GM19193 (cell line): Measurements from ENCODE around the gene EPB41.

Experiments used
- POLR2A ChIP-seq: IDR thresholded peaks from 4 replicates; pipeline ENCODE4 v1.6.1; 2011; ENCODE audit not compliant: insufficient read depth, insufficient read length; ENCODE audit errors: extremely low read depth

Gene EPB41

DNA sequence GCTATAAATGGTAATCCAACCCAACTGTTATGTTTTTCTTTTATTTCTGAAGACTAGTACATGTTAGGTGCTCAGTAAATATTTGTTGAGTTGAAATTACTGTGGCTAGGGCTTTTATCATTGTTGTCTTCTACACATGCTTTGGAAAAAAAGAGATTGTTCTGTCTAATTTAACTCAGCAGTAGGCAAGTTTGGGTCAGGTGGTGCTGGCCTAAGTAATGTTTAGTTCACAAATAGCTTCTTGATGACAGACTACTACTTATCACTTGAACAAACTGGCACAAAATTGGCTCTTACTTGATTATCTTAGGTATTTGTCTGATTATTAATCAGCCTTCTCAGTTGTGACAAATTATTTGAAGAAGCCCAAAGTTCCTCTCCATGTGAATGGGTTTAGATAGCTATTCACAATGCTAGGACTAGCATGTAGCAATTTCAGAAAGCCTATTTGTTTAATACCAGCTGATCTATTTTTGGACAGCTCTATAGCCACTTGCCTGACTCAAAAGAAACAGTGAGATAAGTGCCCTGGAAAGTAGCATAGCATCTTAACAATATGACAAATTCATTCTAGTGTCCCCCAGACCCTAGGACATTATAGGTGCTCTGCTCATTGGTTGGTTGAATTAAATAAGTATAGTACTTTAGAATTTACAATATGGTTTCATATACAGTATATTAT lies 176.7 kb downstream of the EPB41 start:
- no peak for TF ChIP-seq POLR2A

DNA sequence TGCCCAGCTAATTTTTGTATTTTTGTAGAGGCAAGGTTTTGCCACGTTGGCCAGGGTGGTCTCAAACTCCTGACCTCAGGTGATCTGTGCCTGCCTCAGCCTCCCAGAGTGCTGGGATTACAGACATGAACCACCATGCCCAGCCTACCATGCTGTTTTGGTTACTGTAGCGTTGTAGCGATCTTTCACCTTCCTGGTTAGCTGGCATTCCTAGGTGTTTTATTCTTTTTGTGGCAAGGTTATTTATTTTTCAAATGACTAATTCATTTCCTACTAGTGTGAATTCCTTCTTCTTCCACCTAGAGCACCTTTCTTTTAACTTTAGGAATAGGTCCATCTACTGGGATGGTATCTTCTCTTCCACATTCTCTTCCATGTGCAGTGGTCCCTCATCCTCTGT lies 180.1 kb downstream of the EPB41 start:
- no peak for TF ChIP-seq POLR2A

DNA sequence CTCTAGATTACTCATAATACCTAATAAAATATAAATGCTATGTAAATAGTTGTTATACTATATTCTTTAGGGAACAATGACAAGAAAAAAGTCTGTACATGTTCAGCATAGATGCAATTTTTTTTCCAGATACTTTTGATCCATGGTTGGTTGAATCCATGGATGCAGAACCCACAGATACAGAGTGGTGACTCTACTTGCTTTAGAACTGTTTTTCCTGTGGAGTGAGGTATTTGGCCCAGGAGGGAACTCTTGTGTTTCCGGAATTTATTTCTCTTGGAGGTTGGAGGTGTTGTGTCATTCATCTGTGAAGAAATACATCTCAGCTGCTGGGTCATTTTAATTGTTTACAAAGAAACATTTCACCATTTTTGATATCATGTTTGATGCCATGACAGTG lies 180.6 kb downstream of the EPB41 start:
- TF ChIP-seq POLR2A, result no peak

DNA sequence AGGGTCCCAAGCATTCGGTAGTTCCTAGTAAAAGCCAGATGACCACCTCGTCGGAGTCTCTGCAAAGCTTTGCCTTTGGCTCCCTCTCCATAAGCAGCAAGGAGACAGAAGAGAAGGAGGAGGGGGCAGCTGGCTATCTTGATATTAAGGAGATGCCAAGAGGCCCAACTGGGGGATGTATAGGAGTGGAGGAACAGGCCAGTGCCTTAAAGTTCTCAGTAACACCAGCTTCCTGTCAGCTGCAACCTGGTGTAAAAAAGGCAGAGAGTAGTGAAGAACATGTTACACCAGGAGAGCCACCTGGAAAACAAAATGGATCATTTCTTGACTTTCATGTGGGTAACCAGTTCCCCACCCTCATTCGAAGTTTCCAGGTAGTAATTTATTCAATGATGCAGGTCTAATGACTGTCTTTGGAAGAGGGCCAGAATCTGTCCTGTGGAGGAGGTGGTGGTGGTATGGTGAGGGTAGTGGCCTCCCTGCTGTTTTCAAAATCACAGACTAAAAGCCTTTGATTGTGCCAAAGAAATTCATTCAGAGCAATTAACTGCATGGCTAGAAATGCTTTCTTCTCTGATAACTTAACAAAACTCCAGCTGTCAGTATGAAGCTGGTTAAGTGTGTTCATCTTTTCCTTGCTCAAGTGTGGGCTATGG lies 182.0 kb downstream of the EPB41 start:
- no peak for TF ChIP-seq POLR2A

DNA sequence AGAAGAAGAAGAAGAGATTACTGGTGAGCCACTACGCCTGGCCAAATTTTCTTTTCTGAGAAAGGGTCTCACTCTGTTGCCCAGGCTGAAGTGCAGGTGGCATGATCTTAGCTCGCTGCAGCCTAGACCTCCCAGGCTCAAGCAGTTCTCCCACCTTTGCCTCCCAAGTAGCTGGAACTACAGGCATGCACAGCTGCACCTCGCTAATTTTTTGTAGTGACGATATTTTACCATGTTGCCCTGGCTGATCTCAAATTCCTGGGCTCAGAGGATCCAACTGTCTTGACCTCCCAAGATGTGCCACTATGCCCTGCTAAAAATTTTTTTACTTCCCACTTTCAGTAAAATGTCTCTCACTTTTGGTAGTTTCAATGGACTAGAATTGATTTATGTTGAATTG lies 184.9 kb downstream of the EPB41 start:
- no peak for TF ChIP-seq POLR2A

DNA sequence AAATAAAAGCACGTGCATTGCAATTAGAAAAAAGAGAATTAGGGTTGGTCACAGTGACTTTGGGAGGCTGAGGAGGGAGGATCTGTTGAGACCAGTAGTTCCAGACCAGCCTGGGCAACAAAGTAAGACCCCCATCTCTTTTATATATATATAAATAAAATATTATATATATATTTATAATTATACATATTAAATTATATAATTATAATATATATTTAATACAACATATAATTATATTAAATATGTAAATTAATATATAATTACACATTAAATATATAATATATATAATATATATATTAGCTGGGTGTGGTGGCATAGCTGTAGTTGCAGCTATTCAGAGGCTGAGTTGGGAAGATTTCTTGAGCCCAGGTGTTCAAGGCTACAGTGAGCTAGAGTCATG lies 186.1 kb downstream of the EPB41 start:
- no peak for TF ChIP-seq POLR2A

DNA sequence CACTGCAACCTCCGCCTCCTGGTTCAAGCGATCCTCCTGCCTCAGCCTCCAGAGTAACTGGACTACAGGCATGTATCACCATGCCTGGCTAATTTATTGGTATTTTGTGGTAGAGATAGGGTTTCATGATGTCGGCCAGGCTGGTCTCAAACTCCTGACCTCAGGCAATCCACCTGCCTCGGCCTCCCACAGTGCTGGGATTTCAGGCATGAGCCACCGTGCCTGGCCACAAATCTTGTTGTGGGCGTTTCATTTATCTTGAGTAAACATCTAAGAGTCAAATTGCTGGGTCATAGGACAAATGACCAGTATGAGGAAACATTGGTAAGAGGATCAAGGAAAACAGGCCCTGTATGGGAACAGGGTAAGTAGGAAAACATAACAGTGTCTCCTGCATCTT lies 191.5 kb downstream of the EPB41 start:
- TF ChIP-seq POLR2A, result no peak

DNA sequence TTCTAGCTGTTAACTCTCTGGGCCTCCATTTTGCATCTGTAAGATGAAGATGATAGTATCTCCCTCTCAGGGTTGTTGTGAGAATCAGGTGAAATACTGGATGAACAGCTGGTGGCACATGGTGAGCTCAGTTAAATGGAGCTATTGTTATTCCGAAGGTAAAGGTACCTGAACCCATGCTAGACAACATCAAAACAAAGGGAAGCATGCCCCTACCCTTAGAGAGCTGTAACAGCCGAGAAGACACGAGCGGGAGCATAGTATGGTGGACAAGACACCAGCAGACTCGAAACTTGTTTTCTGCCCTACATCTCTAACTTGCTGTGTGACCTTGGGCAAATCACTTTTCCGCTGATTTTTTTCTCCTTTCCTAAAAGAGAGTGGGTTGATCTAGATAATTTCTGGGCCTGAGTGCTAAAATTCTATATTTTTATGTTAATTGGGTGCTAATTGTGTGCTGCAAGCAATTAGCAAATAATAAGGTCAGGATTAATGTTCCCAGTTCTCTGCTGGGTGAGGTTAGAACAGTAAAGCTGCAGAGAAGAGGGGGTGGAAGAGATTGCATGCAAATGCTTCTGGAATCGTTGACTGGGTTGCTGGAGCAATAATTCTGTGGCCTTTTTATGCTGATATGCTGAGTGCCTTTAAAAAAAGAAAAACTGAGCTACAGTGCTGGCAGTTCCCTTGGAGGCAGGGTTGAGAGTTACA lies 198.5 kb downstream of the EPB41 start:
- no peak for TF ChIP-seq POLR2A

DNA sequence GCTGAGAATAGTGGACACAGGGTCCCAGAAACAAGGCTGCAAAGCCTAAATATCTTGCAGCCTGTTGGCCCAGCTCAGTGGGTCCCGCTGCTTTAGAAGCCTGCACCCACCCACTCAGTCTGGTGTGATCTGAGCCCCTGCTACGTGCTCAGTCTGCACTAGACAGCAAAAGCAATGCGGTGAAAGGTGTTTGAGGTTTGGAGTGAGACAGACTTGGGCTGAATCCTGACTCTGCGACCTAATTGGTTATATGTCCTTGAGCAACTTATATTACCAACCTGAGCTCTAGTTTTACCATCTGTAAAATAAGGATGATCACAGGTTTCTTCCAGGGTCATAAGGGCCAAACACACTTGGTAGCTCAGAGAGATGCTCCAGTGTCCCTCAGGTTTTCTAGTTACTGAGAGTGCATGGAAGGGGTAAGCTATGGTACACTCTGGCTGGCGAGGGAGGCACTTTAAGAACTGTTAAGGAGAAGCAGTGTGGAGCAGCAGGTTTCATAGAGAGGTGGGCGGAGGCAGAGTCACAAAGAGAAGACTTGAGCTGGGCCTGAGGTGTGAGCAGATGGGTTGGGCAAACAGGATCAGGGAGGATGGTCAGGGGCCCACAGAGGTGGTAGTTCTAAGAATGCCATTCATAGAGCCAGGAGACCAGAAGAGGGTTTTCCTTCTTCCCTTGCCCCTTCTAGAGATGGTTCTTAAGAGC lies 199.2 kb downstream of the EPB41 start:
- TF ChIP-seq POLR2A, result no peak

DNA sequence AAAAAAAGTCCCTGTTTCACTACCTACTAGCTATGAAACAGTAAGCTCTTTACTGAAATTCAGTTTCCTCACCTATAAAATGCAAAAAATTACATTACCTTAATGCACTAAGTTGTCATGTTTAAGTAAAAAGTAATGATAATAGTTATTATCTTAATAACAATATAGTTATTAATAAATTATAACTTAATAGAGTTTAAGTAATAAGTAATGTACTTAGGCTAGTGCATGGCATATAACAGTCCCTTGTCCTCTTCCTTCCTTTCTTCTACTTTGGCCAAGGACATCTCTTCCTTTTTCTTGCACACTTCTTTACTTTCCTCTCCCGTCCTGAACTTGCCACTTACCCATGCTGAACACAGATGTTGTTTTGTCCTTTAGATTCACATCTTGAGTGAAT lies 200.3 kb downstream of the EPB41 start:
- TF ChIP-seq POLR2A, result no peak

DNA sequence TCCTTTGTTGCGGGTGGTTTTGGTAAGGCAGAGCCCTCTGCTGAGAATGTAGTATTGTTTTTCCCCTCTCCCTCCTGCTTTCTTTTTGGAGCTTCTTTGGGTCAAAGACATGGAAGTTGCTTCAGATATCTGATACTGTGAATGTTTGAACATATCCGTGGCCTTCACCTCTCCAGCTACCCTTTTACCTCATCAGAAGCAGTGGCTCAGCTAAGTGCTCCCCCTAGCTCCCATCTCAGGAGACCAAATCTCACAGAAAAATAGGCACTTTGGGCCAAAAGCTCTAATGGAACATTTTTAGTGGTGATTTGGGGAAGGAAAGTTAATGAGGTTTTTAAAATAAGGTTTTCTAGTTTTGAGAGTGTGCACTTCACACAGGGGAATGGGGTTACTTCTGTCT lies 203.0 kb downstream of the EPB41 start:
- no peak for TF ChIP-seq POLR2A

DNA sequence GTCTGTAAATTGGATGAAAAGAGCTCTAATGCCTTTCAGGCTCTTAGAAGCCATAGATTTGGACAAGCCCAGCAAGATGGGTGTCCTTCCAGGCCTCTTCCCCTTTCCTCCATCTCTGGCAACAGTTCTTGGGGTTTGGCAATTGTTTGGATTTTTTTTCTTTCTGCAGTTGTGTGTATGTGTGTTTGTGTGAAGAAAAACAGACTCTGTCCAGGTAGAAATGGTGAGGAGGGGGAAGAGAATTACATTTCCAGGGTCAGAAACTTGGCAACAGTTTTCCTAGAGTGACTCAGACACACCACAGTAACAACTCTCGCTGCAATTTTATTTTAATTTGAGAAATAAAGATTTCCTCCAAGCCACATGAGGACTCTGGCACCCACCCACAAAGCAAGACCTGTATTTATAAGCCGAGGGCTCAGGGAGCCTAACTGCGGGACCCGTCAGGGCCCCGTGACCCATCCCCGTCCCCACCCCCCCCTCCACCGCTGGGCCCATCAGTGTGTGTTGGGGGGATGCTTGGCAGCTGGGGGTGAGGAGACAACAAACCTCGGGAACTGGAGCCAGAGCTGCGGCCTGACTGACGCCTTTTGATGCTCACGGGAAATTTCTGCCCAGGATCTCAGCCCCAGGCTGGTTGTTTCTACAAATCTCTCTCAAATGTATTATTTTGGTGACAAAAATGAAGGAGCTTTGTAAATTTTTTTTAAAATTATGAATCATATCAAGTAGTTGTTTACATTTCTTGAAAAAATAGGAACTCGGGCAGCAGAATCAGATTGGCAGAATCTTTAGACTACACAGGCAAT lies 205.0 kb downstream of the EPB41 start:
- TF ChIP-seq POLR2A, result no peak

DNA sequence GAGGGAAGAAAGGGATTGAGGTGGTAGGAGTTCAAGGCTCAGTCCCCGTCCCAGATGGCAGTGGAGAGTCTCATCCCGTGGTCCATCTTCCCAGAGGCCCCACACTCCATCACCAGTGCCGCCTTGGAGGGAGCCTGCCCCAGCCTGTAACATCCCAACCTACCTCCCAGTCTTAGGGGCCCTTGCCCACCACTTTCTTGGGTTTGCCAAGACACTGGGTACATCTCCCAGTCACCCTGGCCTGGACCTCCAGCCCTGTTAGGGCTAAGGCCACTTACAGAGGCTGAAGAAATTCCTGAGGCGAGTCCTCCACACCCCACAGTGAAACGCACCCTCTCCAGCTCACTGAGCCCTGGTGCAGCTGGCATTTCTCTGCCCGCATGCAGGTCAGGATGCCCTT lies 206.0 kb downstream of the EPB41 start:
- no peak for TF ChIP-seq POLR2A

DNA sequence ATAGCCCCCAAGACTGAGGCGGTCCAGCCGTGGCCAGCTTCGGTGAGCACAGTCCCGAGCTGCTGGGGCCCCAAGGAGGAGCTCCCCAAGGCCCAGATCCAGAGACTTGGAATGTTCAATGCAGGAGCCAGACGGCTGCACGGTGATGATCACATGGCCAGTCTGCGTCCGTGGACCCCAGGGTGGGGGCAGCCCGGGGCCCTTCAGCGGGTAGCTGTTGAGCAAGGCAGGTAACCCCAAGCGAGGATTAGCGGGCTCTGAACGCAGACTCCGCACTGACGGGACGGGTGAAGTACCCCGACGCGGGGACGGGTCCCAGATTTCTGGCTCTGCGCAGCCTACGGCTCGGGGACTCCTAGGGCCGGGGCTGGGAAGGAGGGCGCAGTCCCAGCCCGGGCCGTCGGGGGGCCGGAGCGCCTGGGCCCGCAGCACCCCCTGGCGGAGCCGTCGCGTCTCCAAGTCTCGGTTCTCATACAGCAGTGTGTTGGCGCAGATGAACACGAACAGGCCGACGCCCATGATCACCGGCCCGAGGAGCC lies 206.6 kb downstream of the EPB41 start:
- TF ChIP-seq POLR2A, result no peak
